Cortex of kidney (tissue), 1 donor: Measurements from ENCODE around the gene HSD11B2.

Experiments used
- DNase-seq: peaks from one replicate; lab custom pipeline; 2025; lab: John Stamatoyannopoulos, UW

Gene HSD11B2

DNA sequence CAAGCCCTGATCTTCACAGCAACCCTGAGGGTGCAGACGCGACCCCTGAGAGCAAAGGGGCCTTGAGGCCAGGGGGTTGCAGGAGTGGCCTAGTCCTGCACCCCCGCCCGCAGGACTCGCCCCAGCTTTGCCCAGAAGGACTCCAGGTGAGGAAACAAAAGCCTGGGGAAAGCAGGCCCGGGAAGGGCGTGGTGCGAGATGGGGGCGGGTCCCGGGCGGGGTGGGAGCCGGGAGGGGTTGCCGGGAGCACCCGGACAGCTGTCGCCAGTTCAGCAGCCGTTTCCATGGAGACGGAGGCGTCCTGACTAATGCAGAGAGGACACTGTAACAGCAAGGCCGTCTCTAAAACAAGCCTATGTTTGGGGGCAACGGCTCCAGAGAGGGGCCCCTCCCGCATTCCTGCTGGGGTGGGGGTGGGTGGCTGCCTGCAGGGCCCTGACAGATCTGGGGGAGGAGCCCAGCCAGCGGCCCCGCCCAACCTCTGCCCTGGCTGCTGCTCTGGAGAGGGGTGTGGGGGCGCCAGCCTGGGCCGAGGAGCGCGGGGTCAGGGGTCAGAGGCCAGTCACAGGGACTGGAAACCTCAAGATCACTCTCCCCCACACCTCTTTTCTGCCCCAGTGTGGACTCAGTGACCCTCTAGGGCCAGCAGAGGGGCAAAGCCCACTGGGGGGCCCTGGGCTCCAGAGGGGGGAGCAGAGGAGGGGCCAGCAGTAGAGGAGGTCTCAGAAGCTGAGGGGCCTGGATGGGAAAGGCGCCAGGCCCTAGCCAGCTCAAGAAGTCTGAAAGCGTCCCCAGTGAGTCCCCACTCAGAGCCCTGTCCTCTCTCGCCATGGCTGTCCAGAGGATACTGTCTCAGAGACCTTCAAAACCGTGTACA, 34.5 kb upstream of the HSD11B2 start:
- no peak for DNase-seq

DNA sequence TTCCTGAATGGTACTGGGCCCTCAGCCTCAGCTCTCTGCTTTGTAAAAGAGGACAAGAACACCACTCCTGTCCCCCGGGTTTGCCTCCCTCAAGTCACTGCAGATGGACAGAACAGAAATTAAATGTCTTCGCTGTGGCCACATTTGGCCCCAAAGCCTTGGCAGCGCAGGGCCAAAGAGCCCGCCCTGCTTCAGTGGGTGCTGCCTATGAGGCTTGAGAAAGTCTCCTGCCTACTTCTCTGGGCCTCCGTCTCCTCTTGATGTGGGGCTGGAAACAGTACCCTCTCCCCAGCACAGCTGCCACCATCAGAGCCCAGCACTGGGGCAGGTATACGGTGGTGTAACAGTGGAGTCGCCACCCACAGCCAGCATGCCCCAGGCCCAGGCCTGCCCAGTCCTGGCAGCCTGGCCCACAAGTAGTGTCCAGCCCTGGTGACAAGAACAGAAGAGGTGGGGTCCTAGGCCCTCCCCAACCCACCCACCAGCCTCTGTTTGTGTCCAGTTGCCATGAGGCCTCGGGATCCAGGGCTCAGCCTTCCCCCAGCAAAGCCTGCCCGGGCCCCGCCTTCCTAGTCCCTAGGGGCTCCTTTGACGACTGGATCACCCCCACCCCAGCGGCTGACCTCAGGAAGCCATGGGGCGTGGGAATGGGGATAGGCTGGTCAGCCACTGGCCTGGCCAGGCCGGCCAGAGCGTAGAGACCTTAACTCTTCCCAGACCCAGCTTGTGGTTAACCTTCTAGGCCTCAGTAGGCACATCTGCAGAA, 33.7 kb upstream of the HSD11B2 start:
- DNase-seq: no peak

DNA sequence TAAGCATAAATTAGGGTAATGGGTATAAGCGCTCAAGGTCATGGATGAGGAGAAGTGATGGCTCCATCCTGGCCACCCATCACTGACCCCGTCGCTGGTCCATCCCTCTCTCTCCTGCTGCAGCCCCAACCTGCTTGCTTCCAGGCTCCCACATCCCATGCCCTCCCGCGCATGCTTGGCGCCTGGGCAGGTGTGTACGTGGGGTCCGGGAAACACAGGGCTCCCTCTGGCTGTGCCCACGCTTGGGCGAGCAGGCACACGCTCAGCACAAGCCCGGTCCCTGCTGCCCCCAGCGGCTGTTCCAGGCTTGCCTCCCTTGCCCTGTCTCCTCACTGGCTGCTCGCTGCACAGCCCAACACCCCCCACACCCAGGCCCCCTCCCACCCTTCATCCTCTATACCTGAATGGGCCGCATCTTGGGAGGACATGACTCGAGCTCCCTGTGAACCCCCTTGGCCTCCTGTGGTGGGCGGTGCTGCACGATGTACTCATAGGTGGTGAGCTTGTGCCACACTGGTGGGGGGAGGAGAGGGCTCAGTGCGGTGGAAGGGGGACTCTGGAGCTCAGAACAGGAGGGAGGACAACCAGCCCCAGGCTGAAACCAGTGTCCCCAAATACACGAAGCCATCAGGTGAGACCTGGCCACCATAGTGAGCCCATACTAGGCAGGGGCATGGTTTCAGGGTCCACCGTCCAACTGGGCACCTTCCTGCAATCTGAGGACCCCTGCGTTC, 32.9 kb upstream of the HSD11B2 start:
- no peak for DNase-seq

DNA sequence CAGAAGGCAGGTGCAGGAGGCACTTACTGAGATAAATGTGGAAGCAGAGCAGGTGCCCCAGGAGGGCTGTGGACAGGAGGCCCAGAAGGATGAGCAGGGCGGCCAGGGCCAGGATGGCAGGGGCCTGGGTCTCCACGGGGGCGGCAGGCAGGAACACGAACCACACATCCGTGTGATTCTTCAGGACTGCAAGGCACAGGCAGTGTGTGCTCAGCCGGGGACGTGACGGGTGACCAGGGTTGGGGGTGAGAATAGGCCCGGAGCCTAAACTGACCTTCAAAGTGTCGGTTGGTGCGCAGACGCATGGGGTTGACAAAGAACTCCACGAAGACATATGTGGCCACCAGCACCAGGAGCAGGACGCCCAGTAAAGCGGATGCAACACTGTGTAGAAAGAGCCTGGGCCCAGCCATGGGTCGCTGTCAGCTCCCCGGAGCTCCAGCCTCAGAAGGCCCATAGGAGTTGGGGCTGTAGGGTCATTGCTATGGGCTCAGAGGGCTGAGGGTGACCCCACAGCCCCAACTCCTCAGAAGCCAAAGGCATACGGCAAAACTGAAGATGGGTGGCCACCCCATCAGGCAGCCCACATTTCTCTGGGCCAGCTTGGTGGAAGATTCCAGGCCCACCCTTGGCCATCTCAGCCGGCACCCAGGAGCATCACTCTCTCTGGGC, 32.2 kb upstream of the HSD11B2 start:
- no peak for DNase-seq

DNA sequence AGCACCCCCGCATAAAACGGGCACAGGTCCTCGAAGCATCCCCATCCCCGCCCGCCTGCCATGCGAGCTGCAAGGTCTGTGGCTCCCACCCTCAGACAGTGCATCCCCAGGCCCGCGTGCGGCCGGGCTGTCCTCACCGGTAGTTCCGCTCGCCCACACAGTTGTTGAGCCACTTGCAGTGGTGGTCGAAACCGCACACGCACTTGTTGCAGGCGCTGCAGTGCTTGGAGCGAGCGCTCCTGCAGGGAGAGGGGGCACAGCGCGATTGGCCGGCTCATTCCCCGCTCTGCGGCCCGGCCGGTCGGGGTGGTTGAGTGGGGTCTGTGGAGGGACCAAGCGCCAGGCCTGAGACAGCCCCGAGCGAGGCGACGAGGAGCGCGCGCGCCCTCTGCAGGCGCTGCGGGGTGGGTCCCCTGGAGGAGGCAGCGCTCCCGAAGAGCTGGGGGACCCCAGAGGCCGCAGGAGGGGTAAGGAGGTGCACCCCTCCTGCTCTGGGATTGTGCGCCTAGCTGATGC, 31.6 kb upstream of the HSD11B2 start:
- no peak for DNase-seq

DNA sequence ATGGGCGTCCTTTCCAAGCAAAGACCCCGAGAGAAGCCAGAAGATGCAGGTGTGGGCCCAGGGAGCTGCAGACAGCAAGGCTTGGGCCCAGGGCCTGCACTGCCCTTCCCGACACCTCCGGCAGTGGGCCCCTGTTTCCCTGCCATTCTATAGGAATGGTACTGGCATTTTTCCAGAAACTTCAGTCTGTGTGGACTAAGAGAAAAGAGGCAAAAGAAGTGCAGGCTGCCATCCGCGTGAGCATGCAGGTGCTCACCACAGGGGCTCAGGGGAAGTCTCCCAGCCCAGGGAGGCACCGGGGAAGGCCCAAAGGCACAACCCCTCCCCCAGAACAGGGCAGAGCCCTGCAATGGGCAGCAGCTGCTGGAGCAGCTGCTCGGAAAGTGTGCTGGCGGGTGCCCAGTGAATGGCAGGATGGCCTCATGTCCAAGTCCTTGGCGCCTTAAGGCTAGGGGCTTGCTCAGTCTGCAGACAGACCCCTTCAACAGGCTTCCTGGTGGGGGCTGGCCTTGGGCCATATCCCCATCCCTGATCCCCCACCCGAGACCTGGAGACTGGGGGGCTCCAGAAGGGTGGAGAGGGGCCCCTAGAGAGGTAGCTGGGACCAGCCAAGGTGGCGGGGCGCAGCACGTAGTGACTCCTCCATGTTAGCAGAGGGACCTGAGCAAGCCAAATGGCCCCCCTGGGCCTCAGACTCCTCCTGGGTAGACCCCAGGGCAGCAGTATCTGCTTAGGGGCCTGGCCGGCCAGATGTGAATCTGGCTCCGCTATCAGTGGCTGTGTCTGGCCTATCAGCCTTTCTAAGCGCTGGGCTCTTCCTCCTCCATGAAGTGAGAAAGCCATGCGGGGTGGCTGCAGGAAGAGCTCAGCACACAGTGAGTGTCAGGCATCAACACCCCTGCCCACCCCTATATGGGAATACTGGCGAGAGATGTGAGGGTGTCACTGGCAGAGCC, 30.9 kb upstream of the HSD11B2 start:
- no peak for DNase-seq

DNA sequence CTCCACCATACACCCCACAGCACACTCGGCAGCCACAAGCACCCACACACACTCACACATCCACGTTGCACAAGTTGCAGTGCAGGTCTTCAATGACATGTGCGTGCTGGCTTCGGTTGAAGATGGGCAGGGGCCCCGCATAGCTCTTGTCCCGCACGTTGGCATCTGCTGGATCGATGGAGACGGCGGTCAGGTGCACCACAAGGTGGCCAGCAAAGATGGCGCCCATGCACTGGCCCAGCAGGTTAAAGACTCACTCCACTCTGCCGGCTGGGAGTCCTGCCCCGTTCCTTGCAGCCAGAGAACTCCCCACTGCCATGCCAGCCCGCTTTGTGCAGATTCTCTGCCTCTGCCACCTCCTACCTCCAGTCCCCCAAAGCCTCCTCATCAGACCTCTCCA, 30.0 kb upstream of the HSD11B2 start:
- DNase-seq: no peak

DNA sequence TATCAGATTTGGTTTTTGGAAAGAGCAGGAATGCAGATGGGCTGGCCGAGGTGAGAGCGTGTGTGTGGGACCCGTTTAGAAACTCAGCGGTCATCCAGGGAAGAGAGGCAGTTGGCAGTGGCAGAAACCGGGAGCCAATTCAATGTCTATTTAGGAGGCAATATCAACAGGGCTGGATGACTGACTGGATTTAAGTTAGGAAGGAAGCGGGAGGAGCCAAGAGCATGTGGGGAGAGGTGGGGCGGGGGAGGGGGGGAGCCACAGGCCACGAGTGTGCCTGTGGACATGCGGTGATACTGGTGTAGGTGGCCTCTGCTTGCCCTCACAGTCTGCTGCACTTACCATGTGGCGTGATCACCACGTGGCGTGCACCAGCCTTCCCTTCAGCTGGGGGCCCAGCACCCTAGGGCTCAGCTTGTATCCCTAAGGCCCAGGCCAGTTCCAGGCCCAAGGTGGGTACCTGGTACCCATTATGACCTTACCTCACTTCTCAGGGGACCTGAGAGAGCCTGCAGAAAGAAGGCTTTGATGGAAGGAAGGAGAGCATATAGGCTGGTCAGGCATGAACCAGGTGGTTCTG, 26.9 kb upstream of the HSD11B2 start:
- no peak for DNase-seq

DNA sequence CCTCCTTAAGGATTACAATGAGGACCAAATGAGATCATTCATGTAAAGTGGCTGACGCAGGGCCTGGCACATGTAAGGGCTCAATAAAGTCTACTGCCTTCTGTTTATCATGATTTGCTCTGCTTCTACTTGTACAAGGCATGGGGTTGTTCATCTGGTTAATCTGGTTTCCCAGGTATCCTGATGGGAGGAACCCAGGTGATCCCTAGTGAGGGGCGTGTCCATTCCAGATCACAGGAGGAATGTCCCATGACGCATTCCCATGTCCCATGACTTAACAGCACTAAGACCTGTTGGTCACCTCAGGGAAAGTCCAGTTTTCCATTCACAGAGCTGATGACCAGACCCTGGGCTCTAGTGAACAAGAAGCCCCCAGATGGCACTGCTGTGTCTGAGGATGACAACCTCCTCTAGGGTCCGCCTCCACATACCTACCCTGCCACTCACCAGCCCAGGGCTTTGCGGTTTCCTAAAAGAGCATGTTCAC, 26.1 kb upstream of the HSD11B2 start:
- no peak for DNase-seq

DNA sequence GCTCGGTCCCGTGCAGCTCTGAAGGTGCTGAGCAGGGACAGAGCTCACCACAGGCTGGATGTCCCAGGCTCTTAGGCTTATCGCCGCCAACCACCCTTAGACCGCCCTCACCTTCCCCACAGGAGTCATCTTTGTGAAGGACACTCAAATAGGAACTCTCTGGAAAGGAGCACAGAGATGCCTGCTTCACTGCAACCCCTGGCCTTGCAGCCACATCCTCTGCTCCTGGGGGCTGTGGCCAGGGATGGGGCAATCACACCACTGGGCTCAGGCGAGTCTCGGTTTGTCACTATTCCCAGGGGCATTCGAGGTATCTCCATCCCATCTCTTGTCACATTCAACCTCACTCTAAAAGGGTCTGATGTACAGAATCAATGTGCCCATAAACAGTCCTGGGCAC, 25.6 kb upstream of the HSD11B2 start:
- DNase-seq: no peak

DNA sequence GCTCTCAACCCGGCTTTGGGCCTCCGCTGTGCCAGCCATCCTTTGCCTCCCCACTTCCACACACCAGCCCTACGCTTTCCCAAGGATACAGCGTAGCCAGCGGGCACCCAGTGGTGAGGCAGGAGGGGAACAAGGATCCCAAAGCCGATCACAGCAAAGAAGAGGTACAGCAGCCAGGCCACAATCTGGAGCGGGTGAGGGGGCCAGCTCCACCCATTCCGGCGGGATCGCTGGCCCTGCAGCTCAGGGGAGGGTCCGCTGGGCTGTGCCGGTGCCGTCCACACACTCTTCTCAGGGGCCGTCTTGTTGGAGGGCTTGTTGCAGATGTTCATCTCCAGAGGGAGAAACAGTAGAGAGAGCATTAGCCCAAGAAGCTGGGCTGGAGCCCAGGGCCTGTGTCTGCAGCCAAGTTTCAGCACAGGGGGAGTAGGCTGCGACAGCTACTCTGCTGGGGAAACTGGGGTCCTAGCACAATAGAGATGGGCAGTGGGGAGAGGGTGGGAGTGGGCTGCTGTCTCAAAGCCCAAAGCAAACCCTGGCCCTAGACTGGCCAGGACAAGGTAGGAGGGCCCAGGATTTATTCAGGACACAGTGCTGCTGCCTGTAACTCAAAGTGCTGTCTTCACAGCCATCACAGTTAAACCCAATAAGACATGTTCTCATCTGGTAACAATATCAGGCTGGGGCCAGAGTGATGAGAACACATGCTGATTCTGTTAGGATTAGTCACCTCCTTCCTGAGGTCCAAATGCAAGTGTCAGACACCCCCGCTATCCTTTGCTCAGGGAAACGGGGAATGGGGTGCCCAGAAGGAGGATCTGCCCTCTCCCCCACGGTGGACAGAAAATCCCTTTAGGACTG, 24.6 kb upstream of the HSD11B2 start:
- DNase-seq: no peak

DNA sequence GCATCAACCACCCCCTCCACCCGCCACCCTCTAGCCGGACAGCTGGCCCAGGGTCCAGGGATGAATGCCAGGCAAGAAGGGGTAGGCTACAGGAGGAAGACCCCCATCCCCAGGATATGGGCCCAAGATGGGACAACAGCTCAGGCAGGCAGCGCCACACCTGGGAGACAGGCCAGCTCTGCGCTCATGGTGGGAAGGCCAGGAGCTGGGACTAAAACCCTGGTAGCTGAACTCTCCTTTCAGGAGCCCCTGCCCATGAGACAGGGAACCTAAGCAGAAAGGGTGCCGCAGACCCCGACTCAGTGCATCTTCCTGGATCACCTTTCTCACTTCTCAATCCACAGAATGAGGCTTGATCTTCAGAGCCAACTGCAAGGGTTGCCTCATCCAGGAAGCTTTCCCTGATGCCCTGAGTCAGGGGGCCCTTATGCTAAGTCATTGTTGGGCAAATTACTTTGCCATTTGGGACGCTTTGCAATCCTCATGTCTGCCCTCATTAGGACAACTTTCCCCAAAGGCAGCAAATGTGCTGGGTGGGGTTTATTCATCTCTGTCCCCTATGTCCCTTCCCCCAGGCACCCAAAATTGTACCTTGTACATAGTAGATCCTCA, 23.6 kb upstream of the HSD11B2 start:
- DNase-seq: no peak

DNA sequence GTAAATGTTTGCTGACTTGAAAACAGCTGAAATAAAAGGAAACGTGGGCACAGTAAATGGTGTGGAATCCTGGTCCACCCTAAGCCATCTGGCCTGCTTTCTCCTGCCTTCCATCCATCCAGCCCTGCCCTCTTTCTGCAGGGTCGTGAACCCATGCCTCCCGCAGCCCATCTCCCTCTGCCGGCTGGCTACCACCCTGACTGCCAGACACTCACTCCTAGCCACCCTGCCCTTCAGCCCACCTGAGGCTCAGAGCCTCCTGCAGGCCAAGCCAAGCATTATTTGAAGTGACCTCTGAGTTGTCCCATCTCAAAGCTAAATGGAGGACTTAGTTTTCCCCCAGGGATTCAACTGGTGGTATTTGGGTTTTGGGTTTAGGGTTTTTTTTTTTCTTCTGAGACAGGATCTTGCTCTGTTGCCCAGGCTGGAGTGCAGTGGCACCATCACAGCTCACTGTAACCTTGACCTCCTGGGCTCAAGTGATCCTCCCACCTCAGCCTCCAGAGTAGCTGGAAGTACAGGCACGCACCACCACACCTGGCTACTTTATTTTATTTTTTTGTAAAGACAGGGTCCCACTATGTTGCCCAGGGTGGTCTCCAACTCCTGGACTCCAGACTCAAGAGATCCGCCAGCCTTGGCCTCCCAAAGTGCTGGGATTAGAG, 23.0 kb upstream of the HSD11B2 start:
- DNase-seq: no peak

DNA sequence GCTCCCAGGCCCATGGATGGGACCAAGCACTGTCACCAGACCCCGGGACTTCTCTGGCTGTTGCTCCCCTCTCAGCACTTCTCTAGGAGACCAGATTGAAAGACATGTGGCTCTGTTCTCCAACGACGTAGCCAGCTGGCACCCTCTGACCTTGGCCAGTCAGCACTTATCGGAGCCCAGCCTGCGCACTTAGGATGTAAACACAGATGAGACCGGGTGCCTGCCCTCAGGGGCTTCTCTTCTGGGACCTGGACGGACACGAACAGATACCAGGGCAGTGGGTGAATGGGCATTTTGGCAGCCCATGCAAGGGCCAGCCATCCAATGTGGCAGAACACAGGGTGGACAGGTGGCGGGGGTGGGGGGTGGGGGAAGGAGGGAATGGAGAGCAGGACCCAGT, 21.3 kb upstream of the HSD11B2 start:
- no peak for DNase-seq

DNA sequence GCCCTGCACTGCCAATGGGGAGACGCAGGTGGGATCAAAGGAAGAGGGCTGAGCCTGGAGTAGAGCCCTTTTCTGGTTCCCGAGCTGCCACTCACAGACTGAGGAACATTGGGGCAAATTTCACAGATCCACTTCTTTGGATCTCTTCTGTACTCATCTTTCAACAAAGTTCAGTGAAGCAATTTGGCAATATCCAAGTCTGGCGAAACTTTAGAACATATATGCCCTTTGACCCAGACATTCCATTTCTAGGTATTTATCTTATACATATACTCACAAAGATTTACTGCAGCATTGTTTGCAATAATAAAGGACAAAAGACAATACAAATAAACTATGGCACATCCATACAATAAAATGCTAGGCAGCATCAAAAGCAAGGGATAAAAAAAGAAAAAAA, 19.6 kb upstream of the HSD11B2 start:
- no peak for DNase-seq

DNA sequence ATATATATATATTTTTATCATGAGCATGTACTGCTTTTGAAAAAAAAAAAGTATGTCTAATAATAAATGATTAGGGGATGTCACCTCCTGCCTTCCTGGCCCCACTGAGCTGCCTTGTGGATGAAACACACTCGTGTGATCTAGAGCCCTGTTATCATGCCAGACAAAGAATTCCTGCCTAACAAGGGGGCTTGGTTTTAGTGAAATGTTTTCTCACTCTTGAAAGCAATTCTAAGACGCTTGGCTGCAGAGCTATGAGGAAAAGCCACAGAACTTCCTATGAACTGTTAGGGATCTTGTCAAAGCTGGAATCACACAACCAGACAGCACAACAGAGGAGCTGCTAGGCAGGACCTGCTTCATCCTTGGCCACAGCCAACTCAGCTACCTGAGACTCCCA, 18.6 kb upstream of the HSD11B2 start:
- no peak for DNase-seq

DNA sequence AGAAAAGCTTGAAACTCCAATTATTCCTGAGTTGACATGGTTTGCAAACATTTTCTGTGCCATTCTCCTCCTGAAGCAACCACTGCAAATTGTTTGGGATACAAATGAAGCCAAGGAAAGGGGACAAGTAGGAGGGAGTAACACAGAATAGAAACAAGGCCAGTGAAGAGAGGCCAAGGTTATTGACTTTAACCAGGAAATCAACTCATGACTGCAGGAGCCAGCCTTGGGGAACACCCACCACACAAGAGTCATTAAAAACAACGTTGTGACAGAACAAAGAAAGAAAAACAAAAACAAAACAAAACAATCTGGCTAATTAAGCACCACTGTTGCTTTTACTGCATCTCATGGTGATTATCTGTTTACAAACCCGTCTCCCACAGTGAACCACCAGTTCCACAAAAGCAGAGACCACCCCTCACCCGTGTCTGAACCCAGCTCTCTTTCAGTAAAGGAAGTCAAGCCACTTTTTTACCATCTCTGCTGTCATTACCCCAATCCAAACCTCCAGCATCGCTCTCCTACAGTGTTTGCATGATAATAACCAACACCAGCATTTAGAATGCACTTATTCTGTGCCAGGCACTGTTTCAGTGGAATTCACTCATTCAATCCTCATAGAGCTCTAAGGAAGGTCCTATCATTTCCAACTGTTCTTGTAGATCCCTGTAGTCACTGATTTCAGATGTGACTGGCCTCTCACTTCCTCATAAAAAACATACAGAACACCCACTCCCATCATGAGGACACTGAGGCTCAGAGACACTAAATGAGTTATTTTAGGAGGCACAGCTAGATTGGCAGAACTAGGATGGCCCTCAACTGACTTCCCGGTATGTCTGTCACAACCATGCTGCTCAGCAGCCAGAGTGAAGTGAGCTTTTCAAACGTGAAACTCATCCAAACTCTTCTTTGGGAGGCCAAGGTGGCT, 16.7 kb upstream of the HSD11B2 start:
- DNase-seq: no peak
